Subcutaneous adipose tissue (tissue), 4 donors: ENCODE measurements around the gene CARS2. TPM values are rescaled to one million over a fixed set of nuclear protein-coding genes. Genes with fewer than 3 reads are reported as not detected.

ENCODE experiments used
- total RNA-seq, 4 donors: library from RNA; depleted of rRNA; stranded (reverse); fragments of >200 nt; gene quantifications; one replicate each; pipeline ENCODE4 v1.1.0, GENCODE V29; 2016
- TF ChIP-seq, protein P1 (sequence below): fragments of 450-650 bp; IDR thresholded peaks from one replicate; pipeline ENCODE4 v1.5.1; 2016; ENCODE audit warnings: low read depth, mild to moderate bottlenecking, control low read depth, antibody characterized with exemption, moderate library complexity

The CARS2 gene
- total RNA-seq, 4 donors from 2014 or later = 36.5 to 366 (median 102) TPM

DNA sequence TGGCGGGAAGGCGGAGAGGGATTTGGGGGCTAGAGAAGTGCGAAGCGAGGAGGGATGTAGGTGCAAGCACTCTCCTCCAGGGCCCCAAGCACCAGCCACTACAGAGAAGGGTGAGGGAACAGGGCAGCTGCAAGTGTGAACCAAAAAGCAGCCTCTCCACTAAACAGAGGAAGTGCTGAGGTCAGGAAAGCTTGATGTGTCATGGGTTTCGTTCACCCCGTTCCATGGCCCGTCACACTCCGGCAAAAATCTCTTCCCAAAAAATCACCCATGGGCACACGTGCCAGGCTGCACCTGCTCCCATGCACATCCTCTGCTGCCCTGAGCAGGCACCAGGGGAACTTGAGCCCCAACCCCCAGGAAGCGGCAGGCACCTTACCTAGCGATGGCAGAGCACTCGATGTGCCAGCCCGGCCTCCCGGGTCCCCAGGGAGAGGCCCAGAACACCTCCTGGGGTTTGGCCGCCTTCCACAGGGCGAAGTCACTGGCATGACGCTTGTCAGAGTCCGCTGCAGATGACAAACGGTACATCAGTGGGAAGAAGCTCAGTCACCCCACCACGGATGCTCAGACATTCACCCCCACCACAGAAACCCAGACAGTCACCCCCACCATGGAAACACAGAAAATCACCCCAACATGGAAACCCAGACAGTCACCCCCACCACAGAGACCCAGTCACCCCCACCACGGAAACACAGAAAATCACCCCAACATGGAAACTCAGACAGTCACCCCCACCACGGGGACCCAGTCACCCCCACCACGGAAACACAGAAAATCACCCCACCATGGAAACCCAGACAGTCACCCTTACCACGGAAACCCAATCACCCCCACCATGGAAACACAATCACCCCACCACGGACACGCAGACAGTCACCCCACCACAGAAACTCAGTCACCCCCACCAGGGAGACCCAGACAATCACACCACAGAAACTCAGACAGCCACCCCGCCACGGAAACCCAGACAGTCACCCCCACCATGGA lies 29.0 kb downstream of the CARS2 start:
- TF ChIP-seq, protein P1, sequence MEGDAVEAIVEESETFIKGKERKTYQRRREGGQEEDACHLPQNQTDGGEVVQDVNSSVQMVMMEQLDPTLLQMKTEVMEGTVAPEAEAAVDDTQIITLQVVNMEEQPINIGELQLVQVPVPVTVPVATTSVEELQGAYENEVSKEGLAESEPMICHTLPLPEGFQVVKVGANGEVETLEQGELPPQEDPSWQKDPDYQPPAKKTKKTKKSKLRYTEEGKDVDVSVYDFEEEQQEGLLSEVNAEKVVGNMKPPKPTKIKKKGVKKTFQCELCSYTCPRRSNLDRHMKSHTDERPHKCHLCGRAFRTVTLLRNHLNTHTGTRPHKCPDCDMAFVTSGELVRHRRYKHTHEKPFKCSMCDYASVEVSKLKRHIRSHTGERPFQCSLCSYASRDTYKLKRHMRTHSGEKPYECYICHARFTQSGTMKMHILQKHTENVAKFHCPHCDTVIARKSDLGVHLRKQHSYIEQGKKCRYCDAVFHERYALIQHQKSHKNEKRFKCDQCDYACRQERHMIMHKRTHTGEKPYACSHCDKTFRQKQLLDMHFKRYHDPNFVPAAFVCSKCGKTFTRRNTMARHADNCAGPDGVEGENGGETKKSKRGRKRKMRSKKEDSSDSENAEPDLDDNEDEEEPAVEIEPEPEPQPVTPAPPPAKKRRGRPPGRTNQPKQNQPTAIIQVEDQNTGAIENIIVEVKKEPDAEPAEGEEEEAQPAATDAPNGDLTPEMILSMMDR = no peak

DNA sequence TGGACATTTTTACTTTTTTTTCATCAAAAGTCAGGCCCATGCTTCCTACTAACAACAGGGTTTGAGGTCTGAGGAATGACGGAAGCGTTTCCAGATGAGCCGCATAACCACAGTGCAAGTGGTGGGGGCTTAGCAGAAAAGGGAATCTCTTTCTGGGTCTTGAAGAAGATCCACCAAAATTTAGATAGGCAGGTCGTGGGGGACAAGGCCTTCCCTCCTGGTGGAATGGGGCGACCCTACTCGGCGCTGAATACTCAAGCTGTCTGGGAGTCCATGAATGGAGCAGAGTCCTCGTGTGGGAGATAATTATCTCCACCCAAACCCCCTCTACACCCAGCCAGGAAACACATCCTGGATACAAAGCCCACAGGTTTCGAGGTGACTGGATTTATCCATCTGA lies 36.9 kb downstream of the CARS2 start:
- TF ChIP-seq, protein P1 = no peak

DNA sequence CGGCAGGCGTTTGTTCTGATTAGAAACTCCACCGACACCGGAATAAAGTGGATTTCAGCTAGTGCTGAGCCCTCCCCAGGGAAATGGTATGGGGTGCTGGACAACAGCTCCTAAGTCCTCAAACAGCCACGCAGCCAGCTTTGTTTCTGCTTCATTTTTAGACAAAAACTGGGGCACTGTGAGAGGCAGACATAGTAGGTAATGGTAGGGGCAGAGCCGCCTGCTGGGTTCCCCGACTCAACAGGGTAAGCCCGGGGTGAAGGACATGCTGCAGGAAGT lies 39.7 kb downstream of the CARS2 start:
- TF ChIP-seq, protein P1 = no peak

DNA sequence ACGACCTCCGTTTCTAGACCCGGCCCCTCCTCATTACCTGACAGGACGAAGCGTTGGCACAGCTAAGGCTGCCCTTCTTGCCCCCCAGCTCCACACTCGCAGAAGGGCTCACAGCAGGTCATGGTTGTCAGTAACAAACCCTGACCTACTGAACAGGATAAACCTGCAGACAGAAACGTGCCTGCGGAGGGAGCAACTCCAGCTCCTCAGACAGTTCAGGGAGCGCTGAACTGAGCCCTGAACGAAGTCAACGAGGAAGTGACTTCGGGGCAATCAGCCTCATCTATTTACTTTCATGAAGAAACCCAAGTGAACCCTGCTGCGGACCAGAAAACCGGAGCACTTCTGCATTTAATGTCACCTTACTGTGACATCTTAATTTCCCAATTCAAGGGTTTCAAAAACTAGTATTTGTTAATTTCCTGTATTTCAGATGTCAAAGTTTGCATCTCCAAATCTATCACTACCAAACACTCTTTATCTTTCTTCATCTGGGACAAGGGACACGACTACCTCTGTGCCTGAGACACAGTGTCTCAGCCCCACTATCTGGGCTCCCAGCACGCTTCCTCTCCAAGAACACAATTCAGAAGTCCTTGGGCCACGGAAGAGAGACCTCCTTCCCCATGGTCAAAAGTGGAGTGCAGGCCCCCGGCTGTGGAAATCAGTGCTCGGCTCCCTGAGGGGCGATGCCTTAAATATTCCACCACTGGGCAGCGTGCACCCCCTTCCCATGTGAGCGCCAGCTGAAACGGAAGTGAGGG lies 40.2 kb downstream of the CARS2 start:
- TF ChIP-seq, protein P1 = no peak

DNA sequence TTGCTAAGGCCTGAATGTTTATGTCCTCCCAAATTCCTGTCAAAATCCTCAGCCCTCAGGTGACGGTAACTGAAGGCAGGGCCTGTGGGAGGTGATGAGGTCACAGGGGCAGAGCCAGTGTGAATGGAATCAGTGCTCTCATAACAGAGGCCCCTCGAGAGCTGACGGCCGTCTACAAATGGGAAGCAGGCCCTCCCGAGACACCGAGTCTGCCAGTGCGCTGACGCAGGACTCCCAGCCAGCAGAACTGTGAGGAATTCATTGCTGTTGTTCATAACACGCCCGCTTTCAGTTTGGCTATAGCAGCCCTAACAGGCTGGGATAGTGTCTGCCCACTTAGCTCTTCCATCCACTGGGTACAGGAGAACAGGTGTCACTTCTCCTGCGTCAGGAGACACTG lies 41.2 kb downstream of the CARS2 start:
- TF ChIP-seq, protein P1 = no peak

DNA sequence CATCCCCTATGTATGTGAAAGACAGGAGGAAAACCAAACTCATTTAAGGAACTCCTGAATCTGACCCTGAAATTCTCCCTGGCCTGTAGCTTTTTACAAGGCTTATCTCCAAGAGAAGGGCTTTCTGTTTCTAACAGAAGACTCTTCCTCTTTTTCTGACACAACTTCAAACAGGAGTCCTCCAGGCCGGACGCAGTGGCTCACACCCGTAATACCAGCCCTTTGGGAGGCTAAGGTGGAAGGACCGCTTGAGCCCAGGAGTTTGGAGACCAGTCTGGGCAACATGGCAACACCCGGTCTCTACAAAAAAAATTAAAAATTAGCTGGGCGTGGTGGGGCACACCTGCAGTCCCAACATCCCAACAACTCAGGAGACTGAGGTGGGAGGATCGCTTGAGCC lies 41.9 kb downstream of the CARS2 start:
- TF ChIP-seq, protein P1 = no peak

DNA sequence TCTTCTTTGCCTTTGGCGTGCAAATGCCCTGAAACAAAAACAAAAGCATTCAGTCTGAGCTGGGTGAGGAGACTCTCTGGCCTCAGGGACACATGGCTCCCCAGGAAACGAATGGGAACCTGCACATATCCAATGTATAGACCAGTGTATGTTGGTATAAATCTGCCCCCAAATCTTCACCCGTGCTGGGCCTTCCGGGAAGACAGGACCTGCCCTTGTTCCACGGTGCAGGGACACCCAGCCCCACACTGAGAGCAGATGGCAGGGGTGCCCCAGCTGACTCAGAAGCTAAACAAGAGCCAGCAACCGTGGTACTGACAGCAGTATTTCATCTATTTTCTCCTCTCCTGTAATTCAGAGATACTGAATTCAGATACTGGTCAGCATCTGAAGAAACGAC lies 42.4 kb downstream of the CARS2 start:
- TF ChIP-seq, protein P1 = no peak
